Gastroesophageal sphincter (tissue), 3 donors: Measurements from ENCODE around the gene BAZ1A.
"Not testable (repeated sequence)": the region's sequence is repeated elsewhere in the genome, so short reads cannot be mapped to it uniquely, and the experiment has no call there.

ENCODE experiments used
- CTCF ChIP-seq, 4 experiments: fragments of 200-600 bp in 2 of 4; fragments of 450-650 bp in 2 of 4; sonication (generic) in 1 of 4; IDR thresholded peaks; one replicate each; pipeline ENCODE4 v1.5.1; 2017 to 2019; ENCODE audit warnings: antibody characterized with exemption in 4 of 4, mild to moderate bottlenecking in 2 of 4, moderate library complexity in 2 of 4
- POLR2A ChIP-seq, 2 donors: fragments of 450-650 bp; IDR thresholded peaks; one replicate each; pipeline ENCODE4 v1.6.1; 2017; ENCODE audit warnings: antibody characterized with exemption in 2 of 2, mild to moderate bottlenecking in 2 of 2, moderate library complexity in 1 of 2

DNA sequence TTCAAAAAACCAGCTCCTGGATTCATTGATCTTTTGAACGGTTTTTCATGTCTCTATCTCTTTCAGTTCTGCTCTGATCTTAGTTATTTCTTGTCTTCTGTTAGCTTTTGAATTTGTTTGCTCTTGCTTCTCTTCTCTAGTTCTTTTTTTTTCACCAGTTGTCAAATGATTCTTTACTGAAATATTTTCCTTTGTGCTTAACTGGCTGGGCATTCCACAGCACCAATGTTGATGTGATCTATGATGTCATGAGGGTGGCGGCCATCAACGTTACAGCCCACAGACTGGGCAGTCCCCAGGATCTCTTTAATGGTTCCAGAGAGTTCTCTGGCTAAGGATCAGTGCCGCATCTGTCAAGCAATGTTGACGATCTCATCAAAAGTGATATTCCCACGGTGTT is 135.0 kb downstream of the BAZ1A start:
- TF ChIP-seq CTCF, POLR2A (IDR thresholded peaks at IDR 0.05): not testable (repeated sequence)
